ENCODE results near the gene KCNH1.

Gene KCNH1

GRCh38 chr1:210850556-210850955 lies 283.4 kb downstream of the KCNH1 start:
- DNase-seq: no peak

GRCh38 chr1:210848474-210848873 lies 285.5 kb downstream of the KCNH1 start:
- no peak for DNase-seq

GRCh38 chr1:210841926-210842625 lies 291.9 kb downstream of the KCNH1 start:
- no peak for DNase-seq

GRCh38 chr1:210830034-210831028 lies 303.6 kb downstream of the KCNH1 start:
- no peak for DNase-seq

- no peak for DNase-seq
Measured at GRCh38 chr1:210828996-210829596, 304.9 kb downstream of the KCNH1 start.

- no peak for DNase-seq
Measured at GRCh38 chr1:210827481-210827880, 306.5 kb downstream of the KCNH1 start.

GRCh38 chr1:210826686-210827085 lies 307.3 kb downstream of the KCNH1 start:
- DNase-seq: no peak

- DNase-seq: no peak
Measured at GRCh38 chr1:210822932-210823331, 311.0 kb downstream of the KCNH1 start.

- DNase-seq: no peak
Measured at GRCh38 chr1:210822241-210822640, 311.7 kb downstream of the KCNH1 start.

GRCh38 chr1:210821615-210822014 lies 312.3 kb downstream of the KCNH1 start:
- no peak for DNase-seq

- DNase-seq: no peak
Measured at GRCh38 chr1:210819266-210819665, 314.7 kb downstream of the KCNH1 start.

GRCh38 chr1:210817385-210818275 lies 316.3 kb downstream of the KCNH1 start:
- DNase-seq: no peak

- no peak for DNase-seq
Measured at GRCh38 chr1:210815641-210816550, 318.1 kb downstream of the KCNH1 start.

- no peak for DNase-seq
Measured at GRCh38 chr1:210814382-210815123, 319.4 kb downstream of the KCNH1 start.

GRCh38 chr1:210801501-210801900 lies 332.4 kb downstream of the KCNH1 start:
- DNase-seq: no peak

- no peak for DNase-seq
Measured at GRCh38 chr1:210800756-210801155, 333.2 kb downstream of the KCNH1 start.

GRCh38 chr1:210800301-210800700 lies 333.6 kb downstream of the KCNH1 start:
- DNase-seq: no peak

- no peak for DNase-seq
Measured at GRCh38 chr1:210797422-210797821, 336.5 kb downstream of the KCNH1 start.

GRCh38 chr1:210796421-210796820 lies 337.5 kb downstream of the KCNH1 start:
- DNase-seq: no peak

GRCh38 chr1:210794445-210794844 lies 339.5 kb downstream of the KCNH1 start:
- no peak for DNase-seq
